Activated naive CD8-positive, alpha-beta T cell treated with anti-CD3 and anti-CD28 coated beads, Interleukin-2, amount 10 ng/mL, durations not matched to agents 7 days and 5 days (primary cell): ENCODE data around the gene OR10AD1. TPM values are rescaled to one million over a fixed set of nuclear protein-coding genes. Genes with fewer than 3 reads are reported as not detected.

ENCODE experiments used
- ATAC-seq: fragments of 150-1000 bp; cut with Tn5 transposase; one replicate; pipeline ENCODE4 v1.10.0; 2021; ENCODE audit warnings: low read depth, moderate library complexity
- POLR2A ChIA-PET: fragments of 350-600 bp; sonication (Branson Sonifier 250); formaldehyde crosslinking; loops from one replicate; lab custom pipeline; 2021; ENCODE audit warnings: antibody characterized with exemption; lab: Charles Lee
- DNase-seq: peaks from one replicate; pipeline ENCODE4 v3.0.0; 2021
- H3K27ac Mint-ChIP-seq: one replicate; pipeline ENCODE4 v1.8.0; 2022; ENCODE audit warnings: mild to moderate bottlenecking, mixed read lengths
- H3K27me3 Mint-ChIP-seq: one replicate; pipeline ENCODE4 v1.8.0; 2022; ENCODE audit warnings: mild to moderate bottlenecking, moderate library complexity, mixed read lengths
- H3K36me3 Mint-ChIP-seq: one replicate; pipeline ENCODE4 v1.8.0; 2021; ENCODE audit warnings: mild to moderate bottlenecking, mixed read lengths
- H3K4me1 Mint-ChIP-seq: one replicate; pipeline ENCODE4 v1.8.0; 2021; ENCODE audit warnings: mixed read lengths
- H3K4me3 Mint-ChIP-seq: one replicate; pipeline ENCODE4 v1.8.0; 2022; ENCODE audit warnings: mild to moderate bottlenecking, moderate library complexity, mixed read lengths
- H3K9me3 Mint-ChIP-seq: one replicate; pipeline ENCODE4 v1.8.0; 2021; ENCODE audit warnings: mixed read lengths
- total RNA-seq, 2 experiments: library from RNA; stranded (reverse); gene quantifications; one replicate each; pipeline ENCODE4 v1.2.3, GENCODE V29; 2021

Gene OR10AD1
- total RNA-seq, 2 experiments from 2014 or later: not detected

GRCh38 chr12:48201091-48201490 is 2.0 kb downstream of the OR10AD1 start:
- H3K4me3 Mint-ChIP-seq: peak overlapping the region; percentile 89
- no peak overlapping the region for H3K27ac Mint-ChIP-seq
- DNase-seq: no peak
- peaks cover 36% of the 10 kb centered on the region for H3K4me1 Mint-ChIP-seq
- POLR2A ChIA-PET: interaction anchor here (0.6 to 1.2 kb wide), 2 partner anchors 43 to 149 kb away, joined by 3 to 4 read pairs; no protein-coding TSS in a partner anchor
- peaks cover 20% of the 10 kb centered on the region for H3K9me3 Mint-ChIP-seq
- peaks cover 47% of the 10 kb centered on the region for H3K36me3 Mint-ChIP-seq
- H3K27me3 Mint-ChIP-seq: no peaks in the 10 kb centered on the region
- ATAC-seq: no peak

GRCh38 chr12:48199774-48200221 is 3.3 kb downstream of the OR10AD1 start:
- H3K9me3 Mint-ChIP-seq: peaks cover 17% of the 10 kb centered on the region
- peaks cover 40% of the 10 kb centered on the region for H3K36me3 Mint-ChIP-seq
- POLR2A ChIA-PET: interaction anchor here (0.5 to 1.9 kb wide), 7 partner anchors 24 to 652 kb away, joined by 3 to 8 read pairs (median 3); partner anchors contain the start of genes DDX23, KANSL2, SENP1 and ZNF641
- H3K4me1 Mint-ChIP-seq: peaks cover 36% of the 10 kb centered on the region
- H3K27me3 Mint-ChIP-seq: peaks cover 3% of the 10 kb centered on the region
- DNase-seq: no peak
- peak overlapping the region; percentile 89 for H3K4me3 Mint-ChIP-seq
- no peak for ATAC-seq
- H3K27ac Mint-ChIP-seq: peak overlapping the region; percentile 90

GRCh38 chr12:48198985-48199384 is 4.1 kb downstream of the OR10AD1 start:
- no peak for ATAC-seq
- DNase-seq: no peak
- Mint-ChIP-seq H3K27ac (peak overlapping the region; percentile 90), H3K27me3 (peaks cover 7% of the 10 kb centered on the region), H3K9me3 (peaks cover 13% of the 10 kb centered on the region), H3K4me3 (peak overlapping the region; percentile 89), H3K36me3 (peaks cover 32% of the 10 kb centered on the region), H3K4me1 (peaks cover 36% of the 10 kb centered on the region)
- POLR2A ChIA-PET: interaction anchor here (0.8 to 2.0 kb wide), 10 partner anchors 16 to 493 kb away, joined by 3 to 10 read pairs (median 4); partner anchors contain the start of genes CCDC184, KANSL2, RPAP3 and SENP1

- peak; percentile 24 for ATAC-seq
- no peak for DNase-seq
- peaks cover 37% of the 10 kb centered on the region for H3K4me1 Mint-ChIP-seq
- peak overlapping the region; percentile 90 for H3K27ac Mint-ChIP-seq
- H3K27me3 Mint-ChIP-seq: peaks cover 11% of the 10 kb centered on the region
- POLR2A ChIA-PET: interaction anchor here (0.8 to 2.1 kb wide), 10 partner anchors 12 to 493 kb away, joined by 3 to 10 read pairs (median 4); partner anchors contain the start of genes CCDC184, KANSL2, RPAP3 and SENP1
- H3K36me3 Mint-ChIP-seq: peaks cover 29% of the 10 kb centered on the region
- H3K9me3 Mint-ChIP-seq: peaks cover 13% of the 10 kb centered on the region
- H3K4me3 Mint-ChIP-seq: peak overlapping the region; percentile 89
Measured at GRCh38 chr12:48198672-48198971, 4.5 kb downstream of the OR10AD1 start.

- Mint-ChIP-seq H3K4me1 (peaks cover 39% of the 10 kb centered on the region), H3K4me3 (peak overlapping the region; percentile 89), H3K9me3 (peaks cover 11% of the 10 kb centered on the region), H3K27ac (peak overlapping the region; percentile 90), H3K27me3 (peaks cover 14% of the 10 kb centered on the region), H3K36me3 (peaks cover 24% of the 10 kb centered on the region)
- peak; percentile 86 for DNase-seq
- ATAC-seq: peak; percentile 98
- POLR2A ChIA-PET: interaction anchor here (0.7 to 2.1 kb wide), 15 partner anchors 10 to 617 kb away, joined by 3 to 10 read pairs (median 4); partner anchors contain the start of genes ASB8, CCDC184, KANSL2 and RPAP3
Measured at GRCh38 chr12:48197971-48198671, 5.0 kb downstream of the OR10AD1 start.

GRCh38 chr12:48197549-48197970 is 5.5 kb downstream of the OR10AD1 start:
- Mint-ChIP-seq H3K27me3 (peaks cover 16% of the 10 kb centered on the region), H3K27ac (peak overlapping the region; percentile 90), H3K36me3 (peaks cover 19% of the 10 kb centered on the region), H3K4me3 (peak overlapping the region; percentile 89), H3K9me3 (peaks cover 11% of the 10 kb centered on the region), H3K4me1 (peaks cover 39% of the 10 kb centered on the region)
- POLR2A ChIA-PET: interaction anchor here (0.7 to 2.1 kb wide), 11 partner anchors 10 to 617 kb away, joined by 3 to 8 read pairs (median 3); partner anchors contain the start of genes ASB8, CCDC184, KANSL2 and RPAP3
- ATAC-seq: peak; percentile 9
- DNase-seq: no peak

GRCh38 chr12:48194799-48195201 is 8.3 kb downstream of the OR10AD1 start:
- H3K9me3 Mint-ChIP-seq: no peaks in the 10 kb centered on the region
- POLR2A ChIA-PET: no interaction called here
- H3K27ac Mint-ChIP-seq: no peak overlapping the region
- no peak overlapping the region for H3K4me3 Mint-ChIP-seq
- no peak for DNase-seq
- peaks cover 24% of the 10 kb centered on the region for H3K27me3 Mint-ChIP-seq
- H3K4me1 Mint-ChIP-seq: peaks cover 20% of the 10 kb centered on the region
- no peaks in the 10 kb centered on the region for H3K36me3 Mint-ChIP-seq
- no peak for ATAC-seq

GRCh38 chr12:48193623-48194022 is 9.5 kb downstream of the OR10AD1 start:
- Mint-ChIP-seq H3K4me3 (no peak overlapping the region), H3K4me1 (peaks cover 12% of the 10 kb centered on the region), H3K27me3 (peaks cover 28% of the 10 kb centered on the region), H3K27ac (no peak overlapping the region), H3K36me3 (no peaks in the 10 kb centered on the region), H3K9me3 (no peaks in the 10 kb centered on the region)
- ATAC-seq (no peak), DNase-seq (no peak)
- POLR2A ChIA-PET: no interaction called here

GRCh38 chr12:48192861-48193260 is 10.2 kb downstream of the OR10AD1 start:
- ATAC-seq (no peak), DNase-seq (no peak)
- Mint-ChIP-seq H3K27ac (no peak overlapping the region), H3K36me3 (no peaks in the 10 kb centered on the region), H3K27me3 (peaks cover 28% of the 10 kb centered on the region), H3K9me3 (no peaks in the 10 kb centered on the region), H3K4me3 (no peak overlapping the region), H3K4me1 (peaks cover 12% of the 10 kb centered on the region)
- POLR2A ChIA-PET: no interaction called here

GRCh38 chr12:48191096-48191495 is 12.0 kb downstream of the OR10AD1 start:
- Mint-ChIP-seq H3K27me3 (peaks cover 33% of the 10 kb centered on the region), H3K9me3 (no peaks in the 10 kb centered on the region), H3K4me1 (peaks cover 10% of the 10 kb centered on the region), H3K4me3 (no peak overlapping the region), H3K36me3 (no peaks in the 10 kb centered on the region), H3K27ac (no peak overlapping the region)
- no peak for DNase-seq
- POLR2A ChIA-PET: no interaction called here
- no peak for ATAC-seq

- no peaks in the 10 kb centered on the region for H3K9me3 Mint-ChIP-seq
- H3K27ac Mint-ChIP-seq: no peak overlapping the region
- no peaks in the 10 kb centered on the region for H3K36me3 Mint-ChIP-seq
- POLR2A ChIA-PET: no interaction called here
- peaks cover 13% of the 10 kb centered on the region for H3K4me1 Mint-ChIP-seq
- no peak overlapping the region for H3K4me3 Mint-ChIP-seq
- ATAC-seq (peak; percentile 59), DNase-seq (peak; percentile 53)
- H3K27me3 Mint-ChIP-seq: peaks cover 46% of the 10 kb centered on the region
Measured at GRCh38 chr12:48189331-48190125, 13.6 kb downstream of the OR10AD1 start.

- no peaks in the 10 kb centered on the region for H3K9me3 Mint-ChIP-seq
- no peaks in the 10 kb centered on the region for H3K36me3 Mint-ChIP-seq
- H3K27ac Mint-ChIP-seq: no peak overlapping the region
- no peak for ATAC-seq
- H3K27me3 Mint-ChIP-seq: peaks cover 41% of the 10 kb centered on the region
- peaks cover 12% of the 10 kb centered on the region for H3K4me1 Mint-ChIP-seq
- POLR2A ChIA-PET: interaction anchor here (0.9 kb wide), 1 partner anchor 10 kb away, joined by 3 read pairs; no protein-coding TSS in a partner anchor
- H3K4me3 Mint-ChIP-seq: no peak overlapping the region
- no peak for DNase-seq
Measured at GRCh38 chr12:48187916-48188695, 15.0 kb downstream of the OR10AD1 start.
